SIG-M5 (cell line): ENCODE measurements around the gene RBMS2.
A peak's percentile ranks its signal among the peaks of the same experiment; 100 is the strongest.
"Not testable (repeated sequence)": the region's sequence is repeated elsewhere in the genome, so short reads cannot be mapped to it uniquely, and the experiment has no call there.

Experiments
- DNase-seq: peaks from one replicate; lab custom pipeline; 2025; lab: John Stamatoyannopoulos, UW

RBMS2 gene

DNA sequence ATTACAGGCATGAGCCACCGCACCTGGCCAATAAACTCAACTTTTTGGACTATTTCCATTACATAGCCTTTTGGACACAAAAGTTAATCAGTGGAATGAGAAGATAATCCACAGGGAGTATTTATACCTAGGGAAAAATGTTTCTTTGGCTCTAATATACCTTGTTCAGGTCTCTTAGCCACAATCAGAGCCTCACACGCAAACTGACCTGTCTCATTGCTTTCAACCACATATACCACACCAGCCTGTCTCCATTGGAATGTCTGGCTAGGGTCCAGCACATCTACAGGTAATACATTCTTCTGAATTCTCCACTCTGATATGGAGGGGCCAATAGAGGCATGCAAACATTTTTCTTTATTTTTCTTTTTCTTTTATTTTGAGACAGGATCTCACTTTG, 3.8 kb upstream of the RBMS2 start:
- no peak for DNase-seq

- DNase-seq = no peak
These were observed 3.0 kb upstream of the RBMS2 start for GRCh38 chr12:56518570-56518969.

GRCh38 chr12:56520048-56520447, 1.6 kb upstream of the RBMS2 start:
- DNase-seq = no peak

- no peak for DNase-seq
These were observed 1.1 kb upstream of the RBMS2 start for GRCh38 chr12:56520506-56520905.

DNA sequence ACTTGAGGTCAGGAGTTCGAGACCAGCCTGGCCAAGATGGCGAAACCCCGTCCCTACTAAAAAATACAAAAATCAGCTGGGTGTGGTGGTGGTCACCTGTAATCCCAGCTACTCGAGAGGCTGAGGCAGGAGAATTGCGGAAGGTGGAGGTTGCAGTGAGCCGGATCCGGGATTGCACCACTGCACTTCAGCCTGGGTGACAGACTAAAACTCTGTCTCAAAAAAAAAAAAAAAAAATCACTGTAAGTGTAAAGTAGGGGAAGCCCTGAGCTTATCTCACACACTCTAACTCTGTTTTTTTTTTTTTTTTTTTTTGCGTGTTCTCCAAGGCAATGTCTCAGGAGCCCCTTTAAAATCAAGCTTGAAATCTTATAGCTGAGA, 421 bp upstream of the RBMS2 start:
- DNase-seq = no peak

DNA sequence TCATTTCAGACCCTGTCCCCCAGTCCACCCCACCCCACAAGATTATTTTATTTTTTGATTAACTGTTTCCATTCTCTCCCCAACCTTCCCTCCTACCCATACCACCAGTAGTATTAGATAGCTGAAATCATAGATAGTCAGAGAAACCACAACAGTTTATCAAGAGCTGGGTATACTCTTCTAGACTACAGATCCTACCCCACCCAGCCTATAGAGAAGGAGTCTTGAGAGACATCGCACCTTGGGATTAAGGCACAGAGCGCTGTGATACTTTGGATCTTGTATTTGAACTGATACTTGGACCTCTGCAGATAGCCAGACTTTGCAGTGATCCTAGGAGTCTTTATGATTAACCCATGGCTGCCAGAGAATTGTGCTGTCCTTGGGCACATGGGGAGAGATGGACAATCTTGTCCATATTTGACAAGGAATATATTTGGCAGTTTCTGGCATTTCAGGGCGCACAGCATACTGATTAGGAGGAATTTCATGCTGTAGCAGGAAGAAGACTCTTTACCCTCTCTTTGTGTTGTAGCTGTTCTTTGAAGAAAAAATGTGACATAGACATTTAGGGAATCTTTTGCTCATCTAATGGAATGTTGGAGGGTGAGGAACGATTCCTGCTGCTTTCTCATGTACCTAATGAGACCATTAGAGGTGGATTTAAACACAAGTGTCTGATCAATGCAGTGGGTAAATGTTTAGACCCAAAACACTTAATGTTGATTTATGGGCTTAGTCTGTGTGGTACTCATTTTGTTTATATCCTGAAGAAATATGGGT, 982 bp downstream of the RBMS2 start:
- no peak for DNase-seq

DNA sequence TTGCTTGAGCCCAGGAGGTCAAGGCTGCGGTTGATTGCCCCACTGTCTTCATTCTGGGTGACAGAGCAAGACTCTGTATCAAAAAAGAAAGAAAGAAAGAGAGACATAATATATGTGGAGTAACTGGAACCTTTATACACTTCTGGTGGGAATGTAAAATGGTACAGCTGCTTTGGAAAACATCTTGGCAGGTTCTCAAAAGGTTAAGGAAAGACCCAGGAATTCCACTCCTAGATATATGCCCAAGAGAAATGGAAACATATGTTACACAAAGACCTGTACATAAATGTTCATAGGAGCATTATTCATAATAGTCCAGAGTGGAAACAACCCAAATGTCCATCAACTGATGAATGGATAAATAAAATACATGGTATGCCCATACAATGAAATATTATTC, 7.2 kb downstream of the RBMS2 start:
- no peak for DNase-seq

DNA sequence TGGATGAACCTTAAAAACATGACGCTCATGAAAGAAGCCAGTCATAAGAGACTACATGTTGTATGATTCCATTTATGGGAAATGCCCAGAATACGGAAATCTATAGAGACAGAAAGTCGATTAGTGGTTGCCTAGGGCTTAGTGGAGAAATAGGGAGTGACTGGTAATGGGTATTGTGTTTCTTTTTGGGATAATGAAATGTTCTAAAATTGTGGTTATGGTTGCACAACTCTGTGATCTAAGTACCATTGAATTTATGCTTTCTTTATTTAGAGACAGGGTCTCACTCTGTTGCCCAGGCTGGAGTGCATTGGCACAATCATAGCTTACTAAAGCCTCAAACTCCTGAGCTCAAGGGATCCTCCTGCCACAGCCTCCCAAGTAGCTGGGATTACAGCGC, 8.0 kb downstream of the RBMS2 start:
- DNase-seq = no peak

DNA sequence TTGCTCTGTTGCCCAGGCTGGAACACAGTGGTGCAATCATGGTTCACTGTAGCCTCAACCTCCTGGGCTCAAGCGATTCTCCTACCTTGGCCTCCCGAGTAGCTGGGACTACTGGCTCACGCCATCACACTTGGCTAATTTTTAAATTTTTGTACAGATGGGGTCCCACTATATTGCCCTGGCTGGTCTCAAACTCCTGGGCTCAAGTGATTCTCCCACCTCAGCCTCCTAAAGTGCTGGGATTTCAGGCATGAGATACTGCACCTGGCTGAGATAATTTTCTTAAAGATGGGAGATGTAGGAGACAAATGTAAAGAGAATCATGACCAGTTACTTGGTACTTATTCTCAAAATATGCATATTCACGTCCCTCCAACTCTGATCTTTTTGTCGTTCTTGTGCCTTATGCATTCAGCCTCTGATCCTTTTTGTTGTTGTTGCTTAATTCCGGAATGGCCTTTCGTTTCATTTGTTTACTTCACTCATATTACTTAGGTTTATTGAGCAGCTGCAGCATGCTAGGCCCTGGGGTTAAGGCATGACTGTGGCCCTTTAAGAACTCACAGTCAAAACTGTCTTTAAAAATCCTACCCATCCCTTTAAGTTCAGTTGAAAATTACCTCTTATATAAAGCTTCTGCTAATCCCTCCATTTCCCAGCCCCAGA, 8.9 kb downstream of the RBMS2 start:
- DNase-seq = no peak

- DNase-seq = no peak
These were observed 15.9 kb downstream of the RBMS2 start for GRCh38 chr12:56537546-56537945.

GRCh38 chr12:56541631-56542030, 20.0 kb downstream of the RBMS2 start:
- no peak for DNase-seq

GRCh38 chr12:56542164-56542563, 20.5 kb downstream of the RBMS2 start:
- no peak for DNase-seq

- DNase-seq = no peak
These were observed 23.5 kb downstream of the RBMS2 start for GRCh38 chr12:56545023-56545604.

GRCh38 chr12:56546680-56547079, 25.1 kb downstream of the RBMS2 start:
- DNase-seq = no peak

GRCh38 chr12:56551070-56551469, 29.4 kb downstream of the RBMS2 start:
- DNase-seq = no peak

DNA sequence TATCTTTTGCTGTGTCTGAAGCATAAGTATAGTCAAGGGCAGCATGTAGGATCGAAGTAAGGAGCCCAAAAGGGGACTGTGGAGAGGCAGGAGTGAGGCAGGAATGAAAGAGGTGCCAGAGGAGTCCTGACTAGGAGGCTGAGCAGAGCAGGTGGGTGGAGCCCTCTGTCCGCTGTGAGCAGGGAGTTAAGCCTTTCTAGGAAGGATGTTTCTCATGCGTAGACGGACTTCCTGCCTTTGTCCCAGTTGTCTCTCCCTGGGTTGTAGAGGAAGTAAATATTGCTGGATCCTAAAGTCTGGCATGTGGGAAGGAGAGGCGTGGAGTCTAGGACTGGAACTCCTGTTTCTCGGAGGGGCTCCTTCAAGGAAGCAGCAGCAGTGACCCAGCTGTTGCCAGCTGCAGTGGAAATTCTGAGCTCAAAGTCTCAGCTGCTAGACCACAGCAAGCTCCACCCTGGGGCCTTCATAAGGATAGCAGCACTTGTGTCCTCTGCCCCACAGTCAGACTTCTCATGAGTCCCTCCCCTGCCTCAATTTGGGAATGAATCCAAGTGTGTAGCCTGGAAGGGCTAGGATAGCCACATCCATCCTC, 44.0 kb downstream of the RBMS2 start:
- DNase-seq = no peak

- no peak for DNase-seq
These were observed 46.5 kb downstream of the RBMS2 start for GRCh38 chr12:56568146-56568545.

GRCh38 chr12:56571121-56571520, 49.5 kb downstream of the RBMS2 start:
- DNase-seq = no peak

- DNase-seq = no peak
These were observed 50.7 kb downstream of the RBMS2 start for GRCh38 chr12:56572288-56572687.

- peak; percentile 36 for DNase-seq
These were observed 52.6 kb downstream of the RBMS2 start for GRCh38 chr12:56574210-56574609.

DNA sequence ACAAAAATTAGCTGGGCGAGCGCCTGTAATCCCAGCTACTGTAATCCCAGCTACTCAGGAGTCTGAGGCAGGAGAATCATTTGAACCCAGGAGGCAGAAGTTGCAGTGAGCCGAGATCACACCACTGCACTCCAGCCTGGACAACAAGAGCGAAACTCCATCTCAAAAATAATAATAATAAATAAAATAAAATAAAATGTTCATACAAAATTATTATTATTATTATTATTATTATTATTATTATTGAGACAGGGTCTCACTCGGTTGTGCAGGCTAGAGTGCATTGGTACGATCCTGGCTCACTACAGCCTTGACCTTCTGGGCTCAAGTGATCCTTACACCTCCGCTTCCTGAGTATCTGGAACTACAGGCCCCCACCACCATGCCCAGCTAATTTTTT, 55.6 kb downstream of the RBMS2 start:
- DNase-seq = not testable (repeated sequence)

GRCh38 chr12:56578983-56579546, 57.4 kb downstream of the RBMS2 start:
- DNase-seq = no peak
